G401.6 (cell line): Measurements from ENCODE around the gene COIL.

ENCODE experiments used
- FAIRE-seq: peaks from 2 replicates; lab custom pipeline; 2012; peaks lifted over from hg19 to GRCh38; lab: Jason Lieb, UNC

The COIL gene

DNA sequence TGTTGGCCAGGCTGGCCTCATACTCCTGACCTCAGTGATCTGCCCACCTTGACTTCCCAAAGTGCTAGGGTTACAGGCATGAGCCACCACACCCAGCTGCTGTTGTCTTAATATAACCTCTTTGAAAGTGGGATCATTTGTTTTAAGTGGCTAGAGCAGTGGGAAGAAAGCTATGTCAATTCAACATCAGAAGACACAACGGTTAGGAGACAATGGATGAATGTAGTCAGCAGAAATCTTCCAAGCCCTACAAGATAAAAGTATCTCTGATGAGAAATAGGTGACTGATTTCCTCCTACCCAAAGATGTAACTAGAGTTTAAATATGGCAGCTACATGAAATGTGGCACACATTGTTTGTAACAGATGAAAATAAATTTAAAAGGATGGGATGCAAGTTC is 27.0 kb downstream of the COIL start:
- FAIRE-seq: no peak

DNA sequence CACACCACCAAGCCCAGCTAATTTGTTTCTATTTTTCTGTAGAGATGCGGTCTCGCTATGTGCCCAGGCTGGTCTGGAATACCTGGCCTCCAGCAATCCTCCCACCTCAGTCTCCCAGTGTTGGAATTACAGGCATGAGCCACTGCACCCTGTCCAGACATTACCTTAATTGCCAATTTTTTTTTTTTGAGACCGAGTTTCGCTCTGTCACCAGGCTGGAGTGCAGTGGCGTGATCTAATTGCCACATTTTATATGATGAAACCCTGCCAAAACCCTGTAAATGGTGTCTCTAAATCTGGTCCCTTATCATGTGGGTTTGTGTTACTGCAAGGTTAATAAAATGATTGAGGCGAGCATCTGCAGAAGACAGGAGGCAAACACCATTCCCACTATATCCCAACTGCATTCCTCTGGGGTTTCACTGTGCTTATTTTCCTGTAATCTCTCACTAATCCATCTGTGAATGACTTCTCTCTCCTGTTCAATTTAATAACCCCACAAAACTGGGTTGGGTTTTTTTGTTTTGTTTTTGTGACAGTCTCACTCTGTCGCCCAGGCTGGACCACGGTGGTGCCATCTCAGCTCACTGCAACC is 27.6 kb downstream of the COIL start:
- no peak for FAIRE-seq

DNA sequence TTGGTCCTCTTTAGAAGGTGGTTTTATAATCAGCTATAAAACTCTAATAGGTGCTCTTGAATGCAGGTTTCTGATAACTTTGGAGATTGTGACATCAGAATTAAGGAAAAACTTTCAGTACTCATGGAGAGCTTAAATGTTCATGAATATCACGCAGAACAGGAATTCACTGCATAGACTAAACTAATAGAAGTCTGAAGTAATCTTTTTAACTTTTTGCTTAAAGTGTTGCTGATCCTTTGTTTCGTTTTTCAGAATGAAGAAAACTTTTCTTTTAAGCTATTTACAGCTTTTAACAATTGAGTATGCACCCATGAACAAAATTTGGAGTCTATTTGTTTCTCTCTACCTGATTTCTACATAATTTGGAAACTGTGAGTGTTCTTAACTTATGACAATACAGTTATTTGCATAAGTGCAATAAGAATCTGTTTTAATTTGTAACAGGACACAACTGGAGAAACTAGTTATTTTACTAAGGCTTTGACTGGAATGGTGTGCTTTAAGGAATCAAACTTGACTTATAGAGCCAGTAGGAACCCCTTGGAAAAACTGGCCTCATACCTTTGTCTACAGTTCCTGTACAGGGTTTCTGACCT is 30.0 kb downstream of the COIL start:
- no peak for FAIRE-seq

DNA sequence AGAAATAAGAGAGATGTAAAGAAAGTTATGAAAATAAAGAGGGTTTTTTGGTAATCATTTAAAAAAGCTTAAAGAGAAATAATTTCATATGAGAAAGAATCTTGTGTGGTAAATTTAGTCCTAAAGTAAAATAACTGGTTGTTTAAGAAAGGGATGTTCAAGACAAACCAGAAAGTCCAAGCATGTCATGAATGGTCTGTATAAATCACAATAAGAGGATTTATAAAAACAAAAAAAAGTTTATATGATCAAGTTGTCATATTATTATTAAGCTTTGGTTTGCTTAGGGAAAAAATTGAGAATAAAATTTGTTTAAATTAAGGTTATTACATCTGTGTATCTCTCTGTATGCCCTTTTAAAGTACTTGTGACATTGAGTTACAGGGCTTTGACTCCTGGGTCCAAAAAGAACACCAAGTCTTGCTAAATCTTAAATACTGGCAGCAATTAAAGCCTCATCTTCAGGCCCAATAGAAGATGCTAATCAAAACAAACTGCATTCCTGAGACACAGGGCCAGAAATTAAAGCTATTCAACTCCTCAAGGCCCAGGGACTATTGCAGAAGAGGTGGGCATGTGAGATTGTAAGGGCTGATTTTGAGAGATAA is 31.4 kb downstream of the COIL start:
- FAIRE-seq: peak; percentile 74

DNA sequence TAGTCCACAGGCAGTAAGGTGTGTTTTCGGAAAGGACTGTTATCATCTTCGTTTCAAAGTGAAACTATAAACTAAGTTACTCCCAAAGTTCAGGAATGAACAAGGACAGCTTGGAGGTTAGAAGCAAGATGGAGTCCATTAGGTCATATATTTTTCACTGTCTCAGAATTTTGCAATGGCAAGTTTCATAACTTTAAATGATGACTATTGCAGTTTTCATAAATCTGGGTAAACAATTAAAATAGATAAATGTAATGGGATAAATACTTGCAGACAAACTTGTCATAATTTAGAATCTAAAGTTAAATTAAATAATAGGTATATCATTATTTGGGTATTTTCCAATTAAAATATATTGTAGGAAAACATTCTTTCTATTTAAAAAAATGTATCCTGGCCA is 32.3 kb downstream of the COIL start:
- no peak for FAIRE-seq

DNA sequence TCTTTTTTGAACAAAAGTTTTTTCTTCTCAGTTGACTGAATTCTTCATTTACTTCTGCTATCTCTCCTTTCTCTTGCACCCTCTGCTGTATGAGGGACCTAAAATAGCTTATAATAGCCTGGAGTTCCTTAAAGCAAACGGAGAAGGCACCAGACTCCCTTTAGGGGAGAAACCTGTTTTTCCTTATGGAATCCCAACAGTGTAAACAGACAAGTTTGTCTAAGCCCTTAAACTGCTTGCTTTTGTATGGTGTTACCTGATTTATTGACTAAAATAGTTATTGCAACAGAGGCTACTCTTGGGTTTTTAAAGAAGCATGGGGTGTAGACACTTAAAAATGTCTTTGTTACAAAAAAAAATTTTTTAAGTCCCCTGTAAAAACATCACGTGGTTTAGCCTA is 34.1 kb downstream of the COIL start:
- no peak for FAIRE-seq

DNA sequence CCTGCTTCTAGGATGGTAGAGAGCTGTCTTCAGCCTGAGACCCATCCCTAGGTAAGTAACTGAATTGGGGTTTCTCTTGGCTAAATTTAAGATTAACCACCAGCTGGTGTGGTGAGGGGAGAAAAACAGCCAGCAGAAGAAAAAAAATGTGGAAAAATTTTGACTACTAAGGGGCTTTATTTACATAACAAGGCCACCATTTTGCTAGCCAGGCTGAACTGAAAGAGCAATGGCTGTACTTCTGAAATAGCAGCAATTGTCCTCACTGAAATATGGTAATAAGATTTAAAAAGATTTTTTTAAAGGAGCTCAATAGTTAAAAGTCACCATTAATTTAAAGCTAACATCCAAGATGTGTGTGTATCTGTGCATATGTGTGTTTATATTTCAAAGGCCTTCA is 34.6 kb downstream of the COIL start:
- FAIRE-seq: no peak

DNA sequence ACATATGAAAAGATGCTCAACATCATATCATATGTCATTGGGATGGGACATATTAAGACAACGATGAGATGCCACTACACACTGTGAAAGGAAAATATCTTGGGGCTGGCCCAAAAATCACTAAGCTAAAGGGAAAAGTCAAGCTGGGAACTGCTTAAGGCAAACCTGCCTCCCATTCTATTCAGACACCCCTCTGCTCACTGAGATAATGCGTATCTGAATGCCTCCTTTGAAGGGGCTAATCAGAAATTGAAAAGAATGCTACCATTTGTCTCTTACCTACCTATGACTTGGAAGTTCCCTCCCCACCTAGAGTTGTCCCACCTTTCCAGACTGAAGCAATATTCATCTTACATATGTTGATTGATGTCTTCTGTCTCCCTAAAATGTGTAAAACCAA is 35.8 kb downstream of the COIL start:
- FAIRE-seq: no peak

DNA sequence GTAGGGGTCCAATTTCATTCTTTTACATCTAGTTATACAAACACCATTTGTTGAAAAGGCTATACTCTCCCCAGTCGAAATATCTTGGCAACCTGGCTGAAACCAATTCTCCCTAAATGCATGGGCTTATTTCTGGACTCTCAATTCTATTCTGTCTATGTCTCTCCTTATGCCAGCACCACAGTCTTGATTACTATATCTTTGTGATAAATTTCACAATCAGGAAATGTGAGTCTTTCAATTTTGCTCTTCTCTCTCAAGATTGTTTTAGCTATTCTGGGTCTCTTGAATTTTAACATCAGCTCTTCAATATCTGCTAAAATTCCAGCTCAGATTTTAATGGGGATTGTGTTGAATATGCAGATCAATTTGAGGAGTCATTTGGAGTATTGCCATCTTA is 41.1 kb downstream of the COIL start:
- no peak for FAIRE-seq

DNA sequence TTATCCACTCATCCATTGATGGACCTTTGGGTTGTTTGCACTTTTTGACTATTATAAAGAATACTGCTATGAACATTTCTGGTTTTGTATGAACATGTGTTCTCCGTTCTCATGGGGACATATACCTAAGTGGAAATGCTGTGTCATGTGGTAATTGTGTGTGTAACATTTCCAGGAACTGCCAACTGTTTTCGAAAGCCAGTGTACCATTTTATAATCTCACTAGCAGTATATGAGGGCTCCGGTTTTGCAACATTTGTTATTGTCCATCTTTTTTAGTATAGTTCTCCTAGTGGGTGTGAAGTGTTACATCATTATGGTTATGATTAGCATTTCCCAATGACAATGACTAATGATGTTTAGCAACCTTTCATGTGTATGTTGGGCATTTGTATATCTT is 41.9 kb downstream of the COIL start:
- FAIRE-seq: no peak

DNA sequence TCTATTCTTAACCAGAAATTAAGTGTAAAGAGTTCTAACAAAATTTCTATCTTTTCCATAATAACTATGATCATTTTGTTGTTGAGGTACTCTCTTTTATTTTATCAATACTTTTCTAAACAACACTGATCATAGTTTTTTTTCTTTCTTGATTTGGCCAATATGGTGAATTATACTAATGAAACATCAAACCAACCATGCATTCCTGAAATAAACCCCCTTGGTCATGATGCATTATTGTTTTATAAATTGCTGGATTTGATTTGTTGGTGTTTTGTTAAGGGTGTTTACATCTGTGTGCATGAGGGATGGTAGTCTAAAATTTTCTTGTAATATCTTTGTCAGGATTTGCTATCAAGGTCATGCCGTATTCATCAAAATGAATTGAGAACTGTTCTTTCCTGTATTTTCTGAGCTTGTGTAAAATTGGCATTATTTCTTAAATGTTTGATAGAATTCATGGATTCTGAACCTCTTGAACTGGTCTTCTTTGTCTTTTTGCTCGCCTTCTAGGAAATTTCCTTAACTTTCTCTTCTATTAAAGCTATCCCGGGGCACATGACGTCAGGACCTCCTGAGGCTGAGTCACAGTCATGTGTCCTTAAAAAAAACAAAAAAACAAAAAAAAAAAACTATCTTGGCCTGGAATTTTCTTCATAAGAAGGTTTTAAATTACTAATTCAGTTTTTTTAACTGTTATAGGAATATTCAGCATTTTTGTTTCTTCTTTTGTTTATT is 43.1 kb downstream of the COIL start:
- peak; percentile 33 for FAIRE-seq

DNA sequence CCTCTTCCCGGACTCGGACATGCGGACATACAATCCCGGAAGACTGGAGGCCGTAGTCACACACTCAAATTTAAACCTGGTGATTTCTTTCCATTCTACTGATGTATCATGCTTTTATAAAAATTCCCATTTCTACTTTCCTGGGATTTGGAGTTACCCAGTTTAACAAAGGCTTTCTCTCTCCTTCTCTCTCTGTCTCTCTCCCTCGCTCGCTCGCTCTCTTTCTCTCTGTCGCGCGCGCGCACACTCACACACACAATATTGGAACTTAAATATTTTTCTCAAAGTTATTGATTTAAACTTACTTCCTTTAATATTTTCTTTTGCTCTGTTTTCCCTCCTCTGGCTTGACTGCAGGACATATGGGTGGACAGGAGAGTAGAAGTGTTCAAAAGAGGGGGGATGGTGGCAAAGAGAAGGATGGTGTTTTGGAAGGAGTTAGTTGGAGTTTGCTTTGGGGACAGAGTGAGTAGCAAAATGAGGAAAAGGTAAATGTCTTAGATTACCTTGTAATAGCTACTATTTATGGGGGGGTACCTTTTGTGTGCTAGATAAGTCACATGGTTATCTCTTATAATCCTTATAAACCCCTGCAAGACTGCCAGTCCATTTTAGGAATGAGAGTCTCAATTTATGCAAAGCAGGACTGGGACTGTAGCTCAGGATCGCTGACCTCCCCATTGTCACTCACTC is 46.1 kb downstream of the COIL start:
- FAIRE-seq: no peak

DNA sequence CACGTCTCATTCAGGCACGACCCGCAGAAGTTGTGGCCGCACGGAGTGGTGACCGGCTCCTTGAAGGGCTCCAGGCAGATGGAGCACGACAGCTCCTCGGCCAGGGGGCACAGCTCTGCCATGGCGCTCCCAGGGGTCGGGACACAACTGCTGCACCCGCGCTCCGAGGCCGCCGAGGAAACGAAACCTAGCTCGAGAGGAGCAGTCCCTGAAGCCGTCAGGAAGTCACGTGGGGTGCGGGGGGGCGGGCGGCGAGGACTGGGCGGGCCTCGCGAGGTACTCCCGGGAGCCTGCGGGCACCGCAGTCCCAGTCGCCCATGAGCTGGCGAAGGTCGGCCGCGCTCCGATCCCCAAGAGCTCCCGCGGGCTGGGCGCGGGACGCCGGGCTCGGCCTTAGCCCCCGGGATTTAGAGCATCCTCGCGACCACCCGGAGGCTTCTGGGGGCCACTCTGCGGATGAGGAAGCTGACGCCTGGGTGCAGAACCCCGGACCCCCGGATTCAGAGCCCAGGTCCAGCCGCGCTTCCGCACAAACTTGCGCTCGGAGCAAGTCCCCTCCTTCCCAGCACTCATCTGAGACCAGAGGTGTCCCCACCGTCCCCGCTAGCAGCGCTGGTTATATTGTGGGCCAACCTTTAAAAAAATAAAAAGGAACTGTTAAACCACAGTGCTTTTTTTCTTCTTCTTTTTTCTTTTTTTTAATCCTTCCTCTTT is 46.8 kb downstream of the COIL start, which contains the start of gene TRIM25:
Gene TRIM25 (minus strand): TSS at position 183 of the 714 bp plus-strand sequence. CDS start 61 bp downstream, at position 122.
- FAIRE-seq: no peak

DNA sequence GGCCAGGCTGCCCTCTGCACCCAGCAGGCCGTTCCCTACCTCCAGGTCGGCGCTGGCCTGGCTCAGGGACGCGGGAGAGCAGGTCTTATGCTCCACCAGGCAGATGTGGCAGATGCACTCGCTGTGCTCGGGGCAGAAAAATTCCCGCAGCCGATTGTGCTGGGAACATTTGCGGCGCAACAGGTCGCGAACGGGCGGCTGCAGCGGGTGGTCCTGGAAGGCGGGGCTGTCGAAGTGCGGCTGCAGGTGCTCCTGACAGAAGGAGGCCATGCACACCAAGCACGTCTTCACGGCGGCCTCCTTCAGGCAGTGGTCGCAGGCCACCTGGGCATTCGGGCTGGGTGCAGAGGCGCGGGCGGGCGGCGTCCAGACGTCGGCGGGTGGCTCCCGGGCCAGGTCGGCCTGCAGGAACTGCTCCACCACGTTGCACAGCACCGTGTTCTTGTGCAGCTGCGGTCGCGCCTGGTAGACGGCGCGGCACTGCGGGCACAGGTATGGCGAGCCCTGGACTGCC is 47.4 kb downstream of the COIL start:
- FAIRE-seq: no peak

DNA sequence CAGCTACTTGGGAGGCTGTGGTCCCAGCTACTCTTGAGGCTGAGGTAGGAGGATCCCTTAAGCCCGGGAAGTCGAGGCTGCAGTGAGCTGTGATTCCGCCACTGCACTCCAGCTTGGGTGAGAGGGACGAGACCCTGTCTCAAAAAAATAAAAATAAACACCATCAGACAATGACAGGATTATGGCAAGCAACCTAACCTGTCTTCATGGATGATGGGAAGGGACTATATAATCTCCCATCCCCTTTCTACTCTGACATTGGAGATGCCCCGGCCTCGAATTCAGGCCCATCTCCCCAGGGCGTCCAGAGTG is 47.9 kb downstream of the COIL start:
- FAIRE-seq: no peak

DNA sequence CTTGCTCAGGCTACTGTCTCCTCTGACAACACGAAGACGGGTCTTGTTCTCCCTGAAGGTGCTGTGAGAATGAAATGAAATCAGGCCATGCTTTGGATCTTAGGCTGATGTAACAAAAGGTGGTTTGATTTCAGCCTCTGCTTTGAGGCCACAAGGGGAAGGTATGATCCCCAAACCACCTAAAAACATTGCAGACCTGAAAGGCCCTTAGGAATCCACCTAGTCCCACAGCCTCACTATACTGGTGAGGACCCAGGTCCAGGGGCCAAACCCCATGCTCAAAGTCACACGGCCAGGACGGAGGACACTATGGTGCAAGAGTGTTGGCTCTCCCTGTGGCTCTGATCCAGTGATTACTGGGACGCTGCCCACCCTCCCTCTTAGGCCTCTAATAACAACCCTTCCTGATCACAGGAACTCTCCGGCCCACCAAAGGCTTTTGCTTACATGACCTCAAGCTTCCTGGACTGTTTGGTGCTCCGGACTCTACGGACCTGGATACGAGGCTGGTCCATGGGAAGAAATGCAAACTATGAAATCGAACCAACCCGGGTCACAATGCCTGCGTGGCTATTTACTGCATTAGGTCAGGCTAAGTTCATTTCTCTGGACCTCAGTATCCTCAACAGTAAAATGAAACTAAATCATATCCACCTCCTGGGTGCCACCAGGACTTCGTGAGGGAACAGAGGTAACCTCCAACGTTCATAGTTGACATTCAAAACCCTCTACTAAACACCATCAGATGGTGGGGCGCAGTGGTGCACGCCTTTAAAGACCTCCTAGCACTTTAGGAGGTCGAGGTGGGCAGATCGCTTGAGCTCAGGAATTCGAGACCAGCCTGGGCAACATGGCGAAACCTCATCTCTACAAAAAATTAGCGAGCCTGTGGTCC is 48.5 kb downstream of the COIL start:
- no peak for FAIRE-seq

DNA sequence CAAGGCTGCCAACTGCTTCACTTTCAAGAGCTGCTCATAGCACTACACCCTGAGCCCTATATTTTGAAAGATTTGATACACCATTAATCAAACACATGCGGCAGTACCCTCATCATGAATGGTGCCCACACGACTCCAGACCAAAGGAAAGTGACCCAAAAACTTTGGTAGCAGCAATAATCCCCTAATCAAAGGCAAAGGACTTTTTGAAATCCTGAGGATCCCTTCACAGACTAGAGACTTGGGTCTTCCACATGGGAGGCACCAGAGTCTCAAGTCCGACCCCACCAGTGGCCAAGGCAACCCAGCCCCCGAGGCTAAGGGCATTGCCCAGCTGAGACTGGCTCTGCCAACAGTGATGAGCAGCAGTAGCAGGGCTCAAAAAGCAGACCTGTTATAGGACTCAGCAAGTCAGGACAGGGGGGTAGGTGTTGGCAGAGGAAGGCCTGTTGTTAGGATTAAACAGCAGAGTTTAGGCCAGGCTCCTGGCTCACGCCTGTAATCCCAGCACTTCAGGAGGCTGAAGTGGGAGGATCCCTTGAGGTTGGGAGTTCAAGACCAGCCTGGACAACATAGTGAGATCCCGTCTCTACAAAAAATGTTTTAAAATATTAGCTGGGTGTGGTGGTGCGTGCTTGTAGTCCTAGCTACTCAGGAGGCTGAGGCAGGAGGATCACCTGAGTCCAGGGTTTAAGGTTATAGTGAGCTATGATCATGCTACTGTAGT is 50.2 kb downstream of the COIL start:
- FAIRE-seq: no peak

DNA sequence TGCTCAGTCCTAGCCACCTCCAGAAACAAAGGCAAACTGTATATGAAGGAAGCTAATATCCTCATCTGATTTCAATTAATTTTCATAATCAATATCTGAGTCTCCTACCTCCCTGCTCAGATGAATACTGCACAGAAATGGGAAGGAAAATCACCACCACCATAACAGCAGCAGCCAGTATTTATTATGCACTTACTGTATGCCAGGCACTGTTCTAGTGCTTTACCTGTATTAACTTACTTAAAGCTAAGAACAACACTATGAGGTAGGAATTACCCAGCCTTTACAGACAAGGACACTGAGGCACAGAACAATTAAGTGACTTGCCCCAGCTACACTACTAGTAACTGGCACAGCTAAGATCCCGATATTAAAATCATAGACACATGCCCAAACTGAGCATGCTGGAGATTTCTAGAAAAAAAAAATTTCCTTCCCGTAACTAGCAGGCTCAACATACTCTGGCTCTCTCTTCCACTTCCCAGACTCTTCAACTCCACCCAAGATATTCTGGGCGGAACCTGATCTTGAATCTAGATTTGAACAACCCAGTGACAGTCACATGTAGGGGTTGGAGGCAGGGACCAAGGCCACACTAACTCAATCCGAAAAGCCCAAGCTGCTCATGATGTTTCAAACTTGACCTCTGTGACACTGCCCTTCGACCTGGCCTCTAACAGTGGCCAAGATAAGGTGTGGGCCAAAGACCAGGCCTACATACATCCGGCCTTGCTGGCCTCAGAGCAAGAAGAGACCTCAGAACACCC is 50.9 kb downstream of the COIL start:
- no peak for FAIRE-seq

DNA sequence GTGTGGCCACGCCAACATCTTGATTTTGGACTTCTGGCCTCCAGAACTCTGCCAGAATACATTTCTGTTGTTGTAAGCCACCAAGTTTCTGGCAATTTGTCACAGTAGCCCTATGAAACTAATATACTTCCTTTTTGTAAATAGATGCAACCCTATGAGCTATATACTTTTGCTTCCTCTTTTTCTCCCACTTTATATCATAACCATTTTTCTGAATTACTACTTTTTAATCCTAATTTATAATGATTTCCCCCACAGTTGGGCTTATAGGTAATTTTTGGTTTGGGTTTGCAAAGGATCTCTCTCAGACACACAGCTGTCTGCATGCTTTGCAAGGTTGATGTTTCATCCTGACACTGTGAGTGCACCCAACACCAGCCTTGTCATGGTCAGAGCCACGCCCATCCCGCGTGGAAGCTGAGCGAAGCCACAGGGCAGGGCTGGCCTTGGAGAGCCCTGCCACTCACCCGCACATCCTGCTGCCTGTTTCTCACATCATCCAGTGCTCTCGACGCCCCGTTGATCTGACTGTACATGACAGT is 52.8 kb downstream of the COIL start:
- no peak for FAIRE-seq
